Measurements from ENCODE around the gene SPP2.

The SPP2 gene

GRCh38 chr2:234044157-234044556 lies 6.3 kb upstream of the SPP2 start:
- no peak for DNase-seq

GRCh38 chr2:234046521-234046920 lies 4.0 kb upstream of the SPP2 start:
- no peak for DNase-seq

GRCh38 chr2:234047361-234047760 lies 3.1 kb upstream of the SPP2 start:
- DNase-seq: no peak

GRCh38 chr2:234048049-234048448 lies 2.5 kb upstream of the SPP2 start:
- DNase-seq: no peak

- no peak for DNase-seq
Observed at GRCh38 chr2:234051374-234052070, 1.0 kb downstream of the SPP2 start.

- DNase-seq: no peak
Observed at GRCh38 chr2:234058881-234059280, 8.4 kb downstream of the SPP2 start.

GRCh38 chr2:234060236-234060635 lies 9.7 kb downstream of the SPP2 start:
- DNase-seq: no peak

- DNase-seq: no peak
Observed at GRCh38 chr2:234061624-234062257, 11.2 kb downstream of the SPP2 start.

- no peak for DNase-seq
Observed at GRCh38 chr2:234066587-234066986, 16.1 kb downstream of the SPP2 start.

GRCh38 chr2:234071664-234072063 lies 21.2 kb downstream of the SPP2 start:
- DNase-seq: peak in 1 of 2 donors; percentile 6

- no peak for DNase-seq
Observed at GRCh38 chr2:234072454-234072853, 22.0 kb downstream of the SPP2 start.

GRCh38 chr2:234074751-234075517 lies 24.4 kb downstream of the SPP2 start:
- DNase-seq: no peak

- no peak for DNase-seq
Observed at GRCh38 chr2:234075518-234075915, 25.0 kb downstream of the SPP2 start.

- no peak for DNase-seq
Observed at GRCh38 chr2:234075947-234076346, 25.4 kb downstream of the SPP2 start.

GRCh38 chr2:234076451-234076850 lies 25.9 kb downstream of the SPP2 start:
- no peak for DNase-seq

- no peak for DNase-seq
Observed at GRCh38 chr2:234078129-234078528, 27.6 kb downstream of the SPP2 start.

- DNase-seq: no peak
Observed at GRCh38 chr2:234081970-234082822, 31.7 kb downstream of the SPP2 start.

GRCh38 chr2:234083572-234084348 lies 33.3 kb downstream of the SPP2 start:
- no peak for DNase-seq

GRCh38 chr2:234091432-234091879 lies 41.0 kb downstream of the SPP2 start:
- no peak for DNase-seq

- DNase-seq: no peak
Observed at GRCh38 chr2:234091883-234092282, 41.4 kb downstream of the SPP2 start.

GRCh38 chr2:234092344-234092743 lies 41.8 kb downstream of the SPP2 start:
- no peak for DNase-seq

GRCh38 chr2:234095301-234095700 lies 44.8 kb downstream of the SPP2 start:
- DNase-seq: no peak
